ENCODE measurements around the gene GPR171. TPM values are rescaled to one million over a fixed set of nuclear protein-coding genes. Genes with fewer than 3 reads are reported as not detected.

Gene GPR171
- total and polyA plus RNA-seq, 10 donors, result 2.7 to 40.4 (median 11.1) TPM

- intact Hi-C loops (cut with DNase I; ENCODE audit: low total_unique reads), result no loop called here
- peak overlapping the region in 2 of 8 donors; percentile 33 to 64 for H3K4me3 ChIP-seq
- H3K27me3 ChIP-seq (replicated peaks in 1 of 7), result no peaks in the 10 kb centered on the region
- peaks cover 0 to 6% (median 0%) of the 10 kb centered on the region in 6 donors for H3K4me1 ChIP-seq
- TF ChIP-seq POLR2AphosphoS5 (IDR thresholded peaks at IDR 0.05), result no peak
- TF ChIP-seq CTCF (IDR thresholded peaks at IDR 0.05 in 8 of 11, conservative IDR thresholded peaks at IDR 0.05 in 3 of 11), result no peak
- no peak for TF ChIP-seq POLR2A (IDR thresholded peaks at IDR 0.05)
- no peaks in the 10 kb centered on the region for H3K9me3 ChIP-seq
- H3K27ac ChIP-seq, result peak overlapping the region in 4 of 8 donors; percentile 8 to 85 (median 74)
- WGBS, 5 donors, result 64 to 75% (median 70%) methylated on average over 4 of the region's 4 CpGs
- DNase-seq, result no peak
- peaks cover 0 to 10% (median 0%) of the 10 kb centered on the region in 6 donors for H3K36me3 ChIP-seq
Observed at GRCh38 chr3:151199554-151200438, 3.2 kb downstream of the GPR171 start.

GRCh38 chr3:151198849-151199248, 4.2 kb downstream of the GPR171 start:
- H3K4me3 ChIP-seq, result peak overlapping the region in 1 of 8 donors; percentile 21
- no peak for TF ChIP-seq POLR2A (IDR thresholded peaks at IDR 0.05)
- no peak for TF ChIP-seq POLR2AphosphoS5 (IDR thresholded peaks at IDR 0.05)
- TF ChIP-seq CTCF (IDR thresholded peaks at IDR 0.05 in 8 of 11, conservative IDR thresholded peaks at IDR 0.05 in 3 of 11), result no peak
- H3K4me1 ChIP-seq, result no peaks in the 10 kb centered on the region
- WGBS, 5 donors, result 93 to 97% (median 97%) methylated on average over 5 of the region's 5 CpGs
- intact Hi-C loops (cut with DNase I; ENCODE audit: low total_unique reads), result no loop called here
- no peaks in the 10 kb centered on the region for H3K27me3 ChIP-seq (replicated peaks in 1 of 7)
- no peak for DNase-seq
- H3K9me3 ChIP-seq, result no peaks in the 10 kb centered on the region
- peaks cover 0 to 10% (median 0%) of the 10 kb centered on the region in 6 donors for H3K36me3 ChIP-seq
- no peak overlapping the region for H3K27ac ChIP-seq

- Histone ChIP-seq H3K4me1 (no peaks in the 10 kb centered on the region), H3K27me3 (replicated peaks in 1 of 7) (no peaks in the 10 kb centered on the region), H3K9me3 (no peaks in the 10 kb centered on the region), H3K4me3 (no peak overlapping the region), H3K36me3 (peaks cover 0 to 10% (median 0%) of the 10 kb centered on the region in 6 donors), H3K27ac (no peak overlapping the region)
- DNase-seq, result no peak
- 84 to 94% (median 87%) methylated on average over 6 of the region's 6 CpGs for WGBS, 5 donors
- intact Hi-C loops (cut with DNase I; ENCODE audit: low total_unique reads), result no loop called here
- TF ChIP-seq CTCF (IDR thresholded peaks at IDR 0.05 in 8 of 11, conservative IDR thresholded peaks at IDR 0.05 in 3 of 11), result no peak
- no peak for TF ChIP-seq POLR2AphosphoS5 (IDR thresholded peaks at IDR 0.05)
- no peak for TF ChIP-seq POLR2A (IDR thresholded peaks at IDR 0.05)
Observed at GRCh38 chr3:151197981-151198767, 4.8 kb downstream of the GPR171 start.

- no peaks in the 10 kb centered on the region for H3K9me3 ChIP-seq
- no peak for DNase-seq
- no peak overlapping the region for H3K27ac ChIP-seq
- no peaks in the 10 kb centered on the region for H3K27me3 ChIP-seq (replicated peaks in 1 of 7)
- H3K36me3 ChIP-seq, result peaks cover 0 to 10% (median 0%) of the 10 kb centered on the region in 6 donors
- WGBS, 5 donors, result 95 to 98% (median 97%) methylated on average over 8 of the region's 8 CpGs
- H3K4me3 ChIP-seq, result no peak overlapping the region
- TF ChIP-seq POLR2A (IDR thresholded peaks at IDR 0.05), result no peak
- no peak for TF ChIP-seq POLR2AphosphoS5 (IDR thresholded peaks at IDR 0.05)
- no peak for TF ChIP-seq CTCF (IDR thresholded peaks at IDR 0.05 in 8 of 11, conservative IDR thresholded peaks at IDR 0.05 in 3 of 11)
- no peaks in the 10 kb centered on the region for H3K4me1 ChIP-seq
- intact Hi-C loops (cut with DNase I; ENCODE audit: low total_unique reads), result no loop called here
Observed at GRCh38 chr3:151197228-151197627, 5.8 kb downstream of the GPR171 start.

Data from spleen (tissue), 11 donors.